SH-SY5Y (cell line): Measurements from ENCODE around the gene MPRIP.

Experiments
- GATA2 ChIP-seq: IDR thresholded peaks from 2 replicates; pipeline ENCODE4 v1.6.1; 2011; ENCODE audit warnings: mild to moderate bottlenecking, low read depth, low read length
- GATA3 ChIP-seq: IDR thresholded peaks from 2 replicates; pipeline ENCODE4 v1.6.1; 2011; ENCODE audit warnings: low read depth, mild to moderate bottlenecking, low read length, moderate library complexity

- TF ChIP-seq GATA2 (no peak), GATA3 (no peak)
Observed at GRCh38 chr17:17062356-17062755, 20.1 kb downstream of the MPRIP start.
